Ovary (tissue), 3 donors: ENCODE data around the gene OSGEP.

Experiments used
- EP300 ChIP-seq: sonication (generic); formaldehyde crosslinking; IDR thresholded peaks from one replicate; pipeline ENCODE4 v1.6.1; 2017; ENCODE audit warnings: antibody characterized with exemption
- POLR2A ChIP-seq: fragments of 450-650 bp; IDR thresholded peaks from one replicate; pipeline ENCODE4 v1.6.1; 2017; ENCODE audit warnings: antibody characterized with exemption, mild to moderate bottlenecking, moderate library complexity
- TF ChIP-seq, protein P1 (sequence below), 3 donors: fragments of 450-650 bp in 2 of 3; fragments of 200-600 bp in 1 of 3; IDR thresholded peaks; one replicate each; pipeline versions ENCODE4 v1.5.1 to v1.8.0; 2016 to 2022; ENCODE audit warnings: antibody characterized with exemption in 3 of 3, mild to moderate bottlenecking in 1 of 3
- donor health status: DM: no; HTN: no; CAD: no.

DNA sequence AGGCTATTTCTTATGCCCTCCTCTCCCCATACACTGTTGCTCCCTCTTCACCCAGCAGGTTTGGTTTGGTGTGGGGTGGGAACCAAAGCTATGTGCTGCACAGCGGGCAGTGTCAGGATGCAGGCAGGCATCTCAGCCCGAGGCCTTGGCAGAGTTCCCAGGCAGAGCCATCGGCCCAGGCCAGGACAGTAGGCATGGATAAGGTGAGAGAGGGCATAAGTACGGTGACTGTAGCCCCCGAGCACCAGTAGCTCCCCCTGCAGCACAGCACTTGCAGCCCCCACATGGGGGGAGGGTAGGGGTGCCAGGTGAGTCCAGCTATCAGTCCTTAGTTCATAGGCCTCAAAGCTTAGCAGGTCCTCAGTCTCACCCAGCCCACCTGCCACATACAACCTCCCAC, 25.8 kb downstream of the OSGEP start:
- TF ChIP-seq, protein P1, sequence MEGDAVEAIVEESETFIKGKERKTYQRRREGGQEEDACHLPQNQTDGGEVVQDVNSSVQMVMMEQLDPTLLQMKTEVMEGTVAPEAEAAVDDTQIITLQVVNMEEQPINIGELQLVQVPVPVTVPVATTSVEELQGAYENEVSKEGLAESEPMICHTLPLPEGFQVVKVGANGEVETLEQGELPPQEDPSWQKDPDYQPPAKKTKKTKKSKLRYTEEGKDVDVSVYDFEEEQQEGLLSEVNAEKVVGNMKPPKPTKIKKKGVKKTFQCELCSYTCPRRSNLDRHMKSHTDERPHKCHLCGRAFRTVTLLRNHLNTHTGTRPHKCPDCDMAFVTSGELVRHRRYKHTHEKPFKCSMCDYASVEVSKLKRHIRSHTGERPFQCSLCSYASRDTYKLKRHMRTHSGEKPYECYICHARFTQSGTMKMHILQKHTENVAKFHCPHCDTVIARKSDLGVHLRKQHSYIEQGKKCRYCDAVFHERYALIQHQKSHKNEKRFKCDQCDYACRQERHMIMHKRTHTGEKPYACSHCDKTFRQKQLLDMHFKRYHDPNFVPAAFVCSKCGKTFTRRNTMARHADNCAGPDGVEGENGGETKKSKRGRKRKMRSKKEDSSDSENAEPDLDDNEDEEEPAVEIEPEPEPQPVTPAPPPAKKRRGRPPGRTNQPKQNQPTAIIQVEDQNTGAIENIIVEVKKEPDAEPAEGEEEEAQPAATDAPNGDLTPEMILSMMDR (IDR thresholded peaks at IDR 0.05), result no peak
- TF ChIP-seq POLR2A, result no peak
- no peak for TF ChIP-seq EP300
